GM18867 (cell line): Measurements from ENCODE around the gene CUBN.

ENCODE experiments used
- ATAC-seq: cut with Tn5 transposase; IDR thresholded peaks from one replicate; pipeline ENCODE4 v1.9.1; 2021; ENCODE audit warnings: mild to moderate bottlenecking, moderate library complexity; ENCODE audit not compliant: unreplicated experiment

The CUBN gene

GRCh38 chr10:16992611-16993119, 136.9 kb downstream of the CUBN start:
- ATAC-seq, result no peak

DNA sequence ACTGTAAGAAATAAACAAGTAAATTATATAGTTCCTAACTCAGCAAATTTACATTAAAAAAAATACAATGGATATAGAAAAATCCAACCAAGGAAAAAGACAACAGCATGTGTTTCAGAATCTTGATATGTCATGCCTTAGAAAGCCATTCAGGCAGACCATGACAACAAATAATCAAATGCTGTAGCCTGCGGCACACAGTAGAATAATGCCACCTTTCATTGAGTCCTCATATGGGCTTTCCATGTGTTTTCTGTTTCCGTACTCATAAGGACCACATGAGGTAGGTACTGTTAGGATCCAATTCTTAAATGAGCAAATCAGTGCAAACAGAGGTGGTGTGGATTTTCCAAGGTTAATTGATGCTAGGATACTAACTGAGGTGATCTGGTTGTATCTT, 138.6 kb downstream of the CUBN start:
- no peak for ATAC-seq

GRCh38 chr10:16989826-16990293, 139.8 kb downstream of the CUBN start:
- no peak for ATAC-seq

DNA sequence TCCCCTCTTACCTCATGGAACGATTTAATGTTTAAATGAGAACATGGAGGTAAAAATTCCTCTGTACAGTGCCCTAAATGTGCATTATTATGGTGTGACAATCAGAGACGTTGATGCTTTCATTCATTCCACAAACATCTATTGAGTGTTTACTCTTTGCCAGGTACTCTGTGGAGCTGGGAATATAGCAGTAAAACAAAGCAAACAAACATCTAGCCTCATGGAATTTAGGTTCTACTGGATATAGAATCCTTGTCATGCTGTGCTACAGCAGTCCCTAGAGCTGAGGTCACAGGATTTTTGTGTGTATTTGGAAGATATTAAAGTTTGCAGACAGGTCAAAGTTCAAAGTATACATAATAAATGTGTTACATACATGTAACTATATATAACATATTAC, 140.7 kb downstream of the CUBN start:
- ATAC-seq, result no peak

DNA sequence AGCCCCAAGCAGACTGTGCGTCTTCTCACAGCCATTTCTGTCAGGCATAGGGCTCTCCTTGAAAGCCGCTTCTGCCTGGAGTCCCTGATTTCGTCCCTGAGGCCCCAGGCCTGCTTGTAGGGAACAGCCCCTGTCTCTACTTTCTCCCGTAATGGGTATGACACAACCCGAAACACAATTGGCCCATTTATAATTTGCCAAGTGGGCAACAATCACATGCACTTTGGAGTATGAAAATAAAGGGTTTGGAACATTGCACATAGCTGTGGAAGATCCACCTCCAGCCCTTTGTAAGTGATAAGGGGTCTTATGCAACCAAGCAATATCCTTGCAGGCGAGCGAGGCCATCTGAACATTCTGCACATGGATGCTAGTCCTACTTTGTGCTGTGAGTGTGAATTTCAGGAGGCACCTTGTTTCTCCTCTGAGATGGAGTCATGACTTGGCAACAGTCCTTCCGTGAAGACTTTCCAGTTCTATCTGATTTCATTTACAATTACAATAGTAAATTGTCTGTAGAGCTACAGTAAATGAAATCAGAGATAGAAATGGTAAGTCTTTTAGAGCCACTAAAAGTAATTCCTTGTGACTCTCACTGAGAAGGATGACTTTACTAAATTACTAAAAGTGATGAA, 141.5 kb downstream of the CUBN start:
- ATAC-seq, result no peak

GRCh38 chr10:16987206-16987621, 142.4 kb downstream of the CUBN start:
- ATAC-seq, result no peak

GRCh38 chr10:16986406-16987205, 143.0 kb downstream of the CUBN start:
- no peak for ATAC-seq

DNA sequence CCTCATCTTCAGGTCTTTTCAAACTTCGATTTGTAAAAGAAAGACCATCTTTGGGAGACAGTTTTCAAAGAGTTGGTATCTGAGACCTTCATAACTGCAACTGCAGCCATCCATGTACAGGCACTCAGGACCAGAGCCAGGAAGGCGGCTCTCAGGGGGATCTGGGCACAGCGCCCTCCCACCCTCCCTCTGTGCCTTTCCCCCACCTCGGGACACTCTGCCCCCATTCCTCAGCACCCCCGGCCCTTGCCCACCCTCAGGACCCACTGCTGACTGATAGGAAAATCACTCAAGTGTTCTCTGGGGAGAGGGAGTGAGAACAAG, 143.6 kb downstream of the CUBN start:
- no peak for ATAC-seq

GRCh38 chr10:16984242-16984641, 145.4 kb downstream of the CUBN start:
- no peak for ATAC-seq

DNA sequence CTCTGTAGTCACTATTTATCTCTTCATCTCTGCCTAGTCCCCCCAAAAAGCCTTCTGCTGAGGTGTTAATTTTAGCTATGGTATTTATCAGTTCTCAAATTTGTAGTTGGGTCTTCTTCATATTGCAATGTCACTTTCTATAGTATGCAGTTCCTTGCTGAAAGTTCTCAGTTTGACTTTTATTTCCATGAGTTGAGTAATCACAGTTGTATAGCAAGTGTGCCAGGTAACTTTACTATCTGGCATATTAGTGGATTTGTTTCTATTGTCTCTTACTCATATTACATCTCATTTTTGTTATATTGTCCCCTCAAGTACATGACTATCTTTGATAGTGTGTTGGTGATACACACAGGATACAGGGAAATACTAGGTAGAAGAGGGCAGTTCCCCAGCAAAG, 152.8 kb downstream of the CUBN start:
- ATAC-seq, result no peak

DNA sequence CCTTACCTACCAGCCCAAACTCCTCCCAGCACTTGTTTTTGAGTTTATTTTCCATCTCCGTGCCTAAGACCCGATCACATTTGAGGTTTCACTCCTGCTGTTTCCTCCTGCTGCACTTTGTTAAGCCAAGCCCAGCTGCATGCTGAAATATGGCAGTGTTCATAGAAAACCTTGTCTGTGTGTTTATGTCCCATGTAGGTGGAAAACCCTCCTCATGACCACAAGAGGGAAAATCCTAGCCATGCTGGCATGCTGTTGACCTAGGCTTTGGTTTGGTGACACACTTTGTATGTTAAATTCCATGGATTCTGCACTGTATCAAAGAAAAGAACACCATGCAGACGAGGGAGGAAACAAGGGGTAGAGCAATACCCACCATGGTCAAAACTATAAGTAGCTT, 154.4 kb downstream of the CUBN start:
- no peak for ATAC-seq

- ATAC-seq, result no peak
These were observed 161.1 kb downstream of the CUBN start for GRCh38 chr10:16968416-16969041.

DNA sequence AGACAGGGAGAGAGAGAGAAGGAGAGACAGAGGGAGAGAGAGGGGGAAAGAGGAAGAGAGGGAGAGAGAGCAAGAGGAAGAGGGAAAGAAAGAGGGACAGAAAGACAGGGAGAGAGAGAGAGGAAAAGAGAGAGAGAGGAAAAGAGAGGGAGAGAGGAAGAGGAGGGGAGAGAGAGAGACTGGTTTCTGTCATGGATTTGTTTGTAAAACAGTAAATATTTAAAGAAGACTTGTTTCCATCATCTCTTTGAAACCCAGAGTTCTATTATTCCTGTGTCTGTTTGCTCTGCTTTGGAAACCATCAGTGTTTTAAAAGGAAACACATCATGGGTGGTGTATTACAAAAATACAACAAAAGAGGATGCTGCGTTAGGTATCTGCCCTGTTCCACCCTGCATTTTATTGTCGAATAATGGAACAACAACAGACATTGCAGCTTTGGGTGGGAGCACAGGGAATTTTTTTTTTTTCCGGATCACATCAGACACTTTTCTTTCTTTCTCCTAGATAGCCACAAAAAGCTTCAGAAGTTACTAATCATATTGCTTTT, 161.7 kb downstream of the CUBN start:
- ATAC-seq, result no peak

- ATAC-seq, result no peak
These were observed 162.4 kb downstream of the CUBN start for GRCh38 chr10:16966991-16967865.

DNA sequence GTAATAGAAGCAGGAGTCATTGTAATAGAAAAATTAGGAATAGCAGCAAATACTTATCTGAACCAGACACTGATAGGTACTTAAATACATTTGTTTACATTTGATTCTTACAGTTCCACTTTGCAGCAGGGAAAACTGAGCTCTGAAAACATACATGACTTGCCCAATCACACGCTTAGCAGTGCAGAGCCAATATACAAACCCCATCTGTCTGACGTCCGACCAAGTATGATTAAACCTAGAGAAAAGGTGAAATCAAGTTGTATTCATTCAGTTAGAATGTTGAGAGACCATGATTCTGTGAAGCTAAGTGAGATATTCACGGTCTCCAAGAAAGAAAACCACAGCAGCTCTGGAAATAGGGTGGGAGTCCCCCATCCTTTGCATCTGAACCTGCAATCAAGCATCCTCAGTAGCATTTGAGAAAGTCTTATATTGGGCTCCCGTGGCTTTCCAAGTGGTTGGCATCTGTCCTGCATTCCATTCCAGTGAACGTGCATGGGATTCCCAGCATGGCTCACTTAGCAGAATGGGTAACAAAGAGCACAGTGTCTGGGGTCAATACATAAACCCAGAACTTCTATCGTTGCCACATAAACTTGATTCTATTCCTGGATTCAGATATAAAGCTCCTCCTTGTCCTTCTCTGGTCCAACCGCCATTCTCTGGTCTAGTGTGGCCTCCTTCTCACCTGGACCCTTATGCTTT, 163.7 kb downstream of the CUBN start:
- ATAC-seq, result no peak

DNA sequence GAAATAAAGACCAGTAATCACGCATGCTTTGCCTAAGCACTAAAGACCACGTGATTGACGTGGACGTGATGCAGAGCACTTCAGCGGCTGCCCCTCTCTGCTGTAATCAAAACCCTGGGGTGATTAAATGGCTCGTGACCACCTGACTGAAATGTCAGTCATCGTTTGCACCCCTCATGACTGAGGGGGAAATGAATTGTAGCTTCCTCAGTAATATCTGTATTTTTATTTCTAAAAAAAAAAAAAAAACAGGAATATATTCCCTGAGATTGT, 164.3 kb downstream of the CUBN start:
- ATAC-seq, result no peak

DNA sequence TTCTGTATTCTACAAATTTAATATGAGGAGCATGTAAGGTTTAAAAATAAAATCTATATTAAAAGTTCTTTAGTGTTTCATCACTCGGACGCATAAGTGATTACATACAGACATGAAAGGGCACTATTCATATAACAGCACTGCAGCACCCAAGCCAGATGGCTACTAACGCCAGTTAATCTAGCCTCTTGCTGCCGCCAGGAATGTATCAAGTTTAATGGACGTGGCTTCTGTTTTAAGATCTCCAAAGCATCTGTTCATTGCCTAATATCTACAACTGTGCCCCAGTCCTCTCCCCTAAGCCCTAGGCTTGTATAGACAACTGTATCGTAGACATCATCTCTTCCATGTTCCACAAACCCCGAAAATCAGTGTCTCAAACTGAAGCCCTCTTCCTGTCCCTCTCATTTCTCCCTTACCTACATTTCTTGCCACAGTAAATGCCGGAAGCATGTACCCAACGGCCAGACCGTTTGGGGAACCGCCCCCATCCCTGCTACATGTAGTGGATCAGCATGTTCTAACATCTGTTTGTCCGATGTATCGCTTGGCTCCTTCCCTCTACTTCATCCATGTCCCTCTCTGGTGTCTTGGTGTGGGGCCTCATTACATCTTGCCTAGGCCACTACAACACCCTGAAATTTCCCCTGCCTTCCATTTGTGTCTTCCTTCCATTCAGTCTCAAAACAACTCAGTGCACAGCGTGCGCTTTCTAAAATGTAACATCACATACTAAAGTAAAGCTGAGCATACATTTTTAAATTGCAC, 164.9 kb downstream of the CUBN start:
- ATAC-seq, result no peak

DNA sequence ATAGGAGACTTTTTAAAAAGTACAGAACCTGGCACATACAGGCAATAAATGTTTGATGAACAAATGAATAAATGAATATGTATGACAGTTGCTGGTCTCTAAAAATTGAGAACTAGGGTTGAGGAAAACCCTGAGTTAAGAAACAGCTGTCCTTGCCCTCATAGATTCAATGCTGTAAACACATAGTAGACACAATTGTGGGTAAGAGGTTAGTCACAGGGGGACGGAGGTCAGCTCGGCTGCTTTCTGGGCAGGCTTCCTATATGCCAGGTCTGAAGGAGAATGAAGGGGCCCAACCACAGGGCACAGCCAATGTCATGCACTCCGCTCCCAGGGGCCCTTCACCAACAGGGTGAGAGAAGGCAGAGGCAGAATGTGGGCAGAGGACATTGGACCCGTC, 169.1 kb downstream of the CUBN start:
- no peak for ATAC-seq

GRCh38 chr10:16957038-16957437, 172.6 kb downstream of the CUBN start:
- ATAC-seq, result no peak
